NCI-H1048 (cell line): ENCODE results near the gene HM13.
"Not testable (repeated sequence)": the region's sequence is repeated elsewhere in the genome, so short reads cannot be mapped to it uniquely, and the experiment has no call there.

Source experiments
- DNase-seq: peaks from one replicate; lab custom pipeline; 2025; lab: John Stamatoyannopoulos, UW

HM13 gene

DNA sequence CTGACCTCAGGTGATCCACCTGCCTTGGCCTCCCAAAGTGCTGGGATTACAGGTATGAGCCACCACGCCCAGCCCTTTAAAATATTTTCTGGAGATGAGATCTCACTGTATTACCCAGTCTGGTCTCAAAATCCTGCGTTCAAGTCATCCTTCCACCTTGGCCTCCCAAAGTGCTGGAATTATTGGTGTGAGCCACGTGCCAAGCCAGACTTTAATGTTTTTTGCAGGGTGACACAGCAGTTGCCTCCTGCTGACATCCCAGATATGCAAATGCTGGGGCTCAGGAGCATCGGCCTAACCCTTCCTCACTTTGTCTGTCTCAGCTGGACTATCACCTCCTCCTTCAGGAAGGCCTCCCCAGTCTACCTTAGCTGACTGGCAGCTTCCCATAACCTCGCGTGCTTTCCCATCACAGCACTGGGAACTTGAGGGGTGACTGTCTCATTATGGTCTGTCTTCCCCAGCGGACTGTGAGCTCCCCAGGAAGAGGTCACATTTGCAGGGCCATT, 76.5 kb downstream of the HM13 start:
- no peak for DNase-seq

GRCh38 chr20:31593221-31594001, 79.2 kb downstream of the HM13 start:
- no peak for DNase-seq

DNA sequence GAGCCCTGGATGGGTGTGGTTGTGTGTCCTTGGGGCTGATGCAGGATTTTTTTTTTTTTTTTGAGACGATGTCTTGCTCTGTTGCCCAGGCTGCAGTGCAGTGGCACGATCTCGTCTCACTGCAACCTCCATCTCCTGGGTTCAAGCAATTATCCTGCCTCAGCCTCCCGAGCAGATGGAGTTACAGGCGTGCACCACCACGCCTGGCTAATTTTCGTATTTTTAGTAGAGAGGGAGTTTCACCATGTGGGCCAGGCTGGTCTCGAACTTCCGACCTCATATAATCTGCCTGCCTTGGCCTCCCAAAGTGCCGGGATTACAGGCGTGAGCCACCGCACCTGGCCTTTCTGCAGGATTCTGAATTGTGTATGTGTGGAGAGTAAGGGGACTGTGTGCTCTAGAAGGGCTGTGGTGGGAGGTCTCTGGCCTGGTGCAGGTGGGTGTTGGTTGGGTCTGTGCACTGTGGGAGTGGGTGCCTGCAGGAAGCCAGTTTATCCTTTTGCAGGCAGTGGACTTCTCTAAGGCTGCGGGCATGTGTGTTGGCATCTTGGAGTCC, 79.8 kb downstream of the HM13 start:
- DNase-seq, result no peak

DNA sequence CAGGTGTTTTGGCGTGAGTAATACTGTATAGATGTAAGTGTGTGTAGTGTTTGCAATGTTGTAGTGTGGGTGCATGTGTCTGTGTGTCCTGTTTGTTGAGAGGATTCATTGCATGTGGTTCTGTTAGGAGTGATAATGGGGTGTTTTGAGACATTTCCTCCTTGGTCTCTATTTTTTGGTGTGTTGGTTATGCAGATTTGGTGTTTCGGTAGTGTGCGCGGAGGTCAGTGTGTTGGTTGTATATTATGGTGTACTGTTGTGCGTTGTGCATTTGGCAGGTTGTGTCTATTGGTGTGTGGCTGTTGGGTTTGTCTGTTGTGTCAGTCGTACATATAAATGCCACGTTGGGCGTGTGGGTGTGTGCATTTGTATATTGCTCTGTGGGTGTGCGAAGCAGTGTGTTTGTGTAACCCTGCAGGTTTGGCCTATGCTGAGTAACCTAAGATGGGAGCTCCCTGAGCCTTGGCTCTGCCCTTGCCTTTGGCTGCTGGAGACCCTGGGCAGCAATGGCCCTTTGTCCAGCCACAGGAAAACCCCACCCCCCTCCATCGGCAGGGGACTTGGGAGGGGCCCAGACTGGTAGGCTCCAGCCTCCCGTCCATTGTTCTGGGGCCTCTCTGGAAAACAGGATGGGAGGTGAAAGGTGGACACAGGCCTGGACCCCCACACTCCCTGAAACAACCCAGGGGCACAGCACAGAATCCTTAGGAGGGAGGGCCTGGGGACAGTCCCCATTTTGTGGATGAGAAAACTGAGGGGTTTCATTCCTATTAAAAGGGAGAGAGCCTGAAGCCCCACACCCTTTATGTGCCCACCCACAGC, 80.5 kb downstream of the HM13 start:
- DNase-seq, result no peak

- no peak for DNase-seq
Observed at GRCh38 chr20:31595380-31595653, 81.1 kb downstream of the HM13 start.

DNA sequence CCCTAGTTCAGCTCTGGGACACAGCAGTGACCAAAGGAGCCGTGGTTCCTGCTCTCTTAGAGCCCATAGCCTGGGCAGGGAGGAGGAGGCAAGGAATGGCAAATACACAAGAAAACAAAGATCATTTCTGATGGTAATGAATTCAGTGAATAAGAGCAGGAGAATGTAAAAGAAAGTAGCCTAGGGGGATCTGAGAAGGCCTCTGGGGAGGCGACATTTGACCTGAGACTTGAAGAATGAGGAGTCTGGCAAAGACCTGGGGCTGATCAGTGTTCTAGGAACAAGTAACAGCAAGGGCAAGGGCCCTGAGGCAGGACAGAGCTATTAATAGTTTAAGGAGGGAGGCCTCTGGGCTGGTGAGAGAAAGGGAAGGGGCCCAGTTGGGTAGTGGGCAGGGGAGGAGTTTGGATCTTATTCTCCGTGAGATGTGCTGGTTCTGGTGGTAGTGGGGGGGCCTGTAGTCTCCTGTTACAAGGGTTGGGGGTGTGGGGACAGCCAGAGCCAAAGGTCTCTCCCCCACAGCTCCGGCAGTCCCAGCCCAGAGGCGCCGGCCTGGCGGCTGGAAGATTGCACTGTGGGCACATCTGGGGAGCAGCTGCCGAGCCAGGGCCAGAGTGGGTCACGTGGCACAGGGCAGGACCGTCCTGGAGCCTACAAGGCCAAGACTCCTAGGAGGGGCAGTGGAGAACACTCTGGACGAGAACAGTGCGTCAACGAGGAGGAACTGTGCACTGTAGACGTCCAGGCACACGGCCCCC, 81.6 kb downstream of the HM13 start:
- no peak for DNase-seq

- not testable (repeated sequence) for DNase-seq
Observed at GRCh38 chr20:31596412-31596715, 82.1 kb downstream of the HM13 start.

DNA sequence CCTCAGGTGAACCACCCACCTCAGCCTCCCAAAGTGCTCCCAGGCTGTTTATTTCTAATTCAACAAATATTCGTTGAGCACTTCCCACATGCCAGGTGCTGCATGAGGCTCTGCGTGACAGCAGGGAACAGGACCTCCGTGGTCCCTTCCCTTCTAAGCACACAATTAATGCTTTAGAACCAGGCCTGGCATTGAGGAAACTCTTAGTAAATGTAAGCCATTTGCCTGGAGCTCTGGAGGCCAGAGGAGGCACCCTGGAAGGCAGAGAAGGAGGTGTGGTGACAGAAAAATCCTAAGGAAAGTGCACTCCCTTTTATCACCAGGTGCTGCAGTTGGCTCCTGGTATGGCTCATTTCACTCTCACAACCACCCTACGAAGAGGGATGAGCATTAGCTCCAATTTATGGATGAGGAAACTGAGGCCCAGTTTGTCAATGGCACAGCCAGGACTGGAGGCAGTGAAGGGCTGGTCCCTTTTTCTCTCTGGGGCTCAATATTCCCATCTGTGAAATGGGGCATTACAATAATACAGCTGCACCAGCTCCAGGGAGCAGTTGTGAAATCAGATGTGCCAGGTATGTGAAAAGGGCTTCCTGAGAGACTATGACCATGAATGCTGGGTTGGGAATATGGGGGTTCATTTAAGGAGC, 82.7 kb downstream of the HM13 start:
- no peak for DNase-seq

- no peak for DNase-seq
Observed at GRCh38 chr20:31597481-31597855, 83.2 kb downstream of the HM13 start.

DNA sequence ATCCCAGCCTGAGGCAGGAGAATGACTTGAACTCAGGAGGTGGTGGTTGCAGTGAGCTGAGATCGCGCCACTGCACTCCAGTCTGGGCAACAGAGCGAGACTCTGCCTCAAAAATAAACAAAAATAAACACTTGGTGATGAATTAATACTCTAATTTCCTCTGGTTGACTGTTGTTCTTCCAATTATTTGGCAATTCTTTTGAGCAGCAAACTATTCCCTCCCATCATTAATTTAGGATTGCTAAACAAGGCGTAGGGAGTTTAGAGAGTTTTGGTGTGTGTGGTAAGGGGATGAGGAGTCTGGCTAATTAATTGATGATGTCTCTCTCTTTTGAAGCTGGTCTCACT, 88.2 kb downstream of the HM13 start:
- no peak for DNase-seq

DNA sequence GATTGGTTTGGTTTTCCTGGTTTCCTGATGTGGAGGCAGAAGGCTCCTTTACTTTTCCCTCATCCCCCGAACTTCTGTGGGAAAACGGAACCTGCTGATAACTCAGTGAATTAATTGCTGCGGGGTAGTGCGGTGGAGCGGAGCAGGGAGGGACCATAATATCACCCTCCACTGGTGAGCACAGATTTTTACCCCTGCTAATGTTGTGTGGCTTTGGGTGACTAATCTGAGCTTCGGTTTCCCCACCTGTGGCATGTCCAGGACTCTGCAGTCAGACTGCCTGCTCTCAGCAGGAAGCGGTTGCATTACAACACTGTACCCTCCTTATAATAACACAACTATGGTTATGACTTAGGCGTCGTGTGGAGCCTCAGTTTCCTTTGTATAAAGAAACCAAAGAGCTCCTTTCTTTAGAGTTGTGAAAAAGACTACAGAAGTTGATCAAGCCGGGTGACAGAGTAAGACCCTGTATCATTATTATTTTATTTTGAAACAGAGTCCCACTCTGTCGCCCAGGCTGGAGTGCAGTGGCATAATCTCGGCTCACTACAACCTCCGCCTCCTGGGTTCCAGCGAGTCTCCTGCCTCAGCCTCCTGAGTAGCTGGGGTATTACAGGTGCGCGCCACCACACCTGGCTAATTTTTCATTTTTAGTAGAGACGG, 88.7 kb downstream of the HM13 start:
- DNase-seq, result no peak

DNA sequence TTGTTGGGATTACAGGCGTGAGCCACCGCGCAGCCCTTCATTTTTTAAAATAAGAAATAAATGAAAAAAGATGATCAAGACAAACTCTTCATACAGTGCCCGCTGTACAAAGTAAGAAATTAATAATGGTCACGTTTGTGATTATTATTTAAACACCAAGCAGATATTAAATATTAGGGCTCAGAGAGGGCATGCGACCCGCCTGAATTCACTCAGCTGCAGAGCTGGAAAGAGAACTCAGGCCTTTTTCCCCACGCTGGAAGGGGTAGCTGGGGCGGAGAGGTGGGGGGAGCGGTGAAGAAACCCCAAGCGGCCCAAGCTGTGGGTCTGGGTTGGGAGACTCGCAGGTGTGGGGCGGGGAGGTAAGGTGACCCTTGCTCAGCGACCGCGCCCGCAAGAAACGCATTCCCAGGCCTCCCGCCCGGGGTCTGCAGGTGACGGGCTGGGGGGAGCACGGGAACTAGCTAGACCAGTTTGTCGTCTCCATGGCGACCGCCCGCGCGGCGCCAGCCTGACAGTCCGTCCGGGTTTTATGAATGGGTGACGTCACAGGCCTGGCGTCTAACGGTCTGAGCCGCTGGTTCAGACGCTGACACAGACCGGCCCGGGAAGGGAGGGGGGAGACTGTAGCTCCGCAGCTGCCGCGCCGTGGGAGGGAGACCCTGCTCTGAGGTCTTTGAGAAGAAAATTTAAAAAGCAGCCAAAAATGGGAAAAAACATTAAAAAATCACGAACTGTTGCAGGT, 89.8 kb downstream of the HM13 start:
- DNase-seq, result peak; percentile 98

DNA sequence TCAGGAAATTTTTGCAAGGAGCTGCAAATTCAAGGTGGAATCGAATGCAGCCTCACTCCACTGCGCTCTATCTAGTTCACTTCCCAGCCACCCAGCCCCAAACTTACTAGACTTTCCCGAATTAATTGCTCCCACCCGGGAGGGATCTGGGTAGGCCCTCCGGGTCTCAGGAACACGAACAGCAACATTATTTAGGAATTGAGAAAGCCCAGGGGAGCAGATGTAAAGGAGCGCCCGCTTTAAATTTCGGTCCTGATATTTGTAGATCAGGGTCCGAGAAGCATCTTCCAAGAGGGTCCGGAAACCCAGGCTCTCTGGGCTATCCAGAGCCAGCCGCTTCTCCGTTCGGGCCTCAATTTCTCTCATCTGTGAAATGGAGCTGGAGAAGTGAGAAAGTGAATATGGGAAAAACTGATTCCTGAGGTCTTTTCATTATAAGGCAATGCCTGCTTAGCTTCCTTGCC, 90.4 kb downstream of the HM13 start:
- no peak for DNase-seq

DNA sequence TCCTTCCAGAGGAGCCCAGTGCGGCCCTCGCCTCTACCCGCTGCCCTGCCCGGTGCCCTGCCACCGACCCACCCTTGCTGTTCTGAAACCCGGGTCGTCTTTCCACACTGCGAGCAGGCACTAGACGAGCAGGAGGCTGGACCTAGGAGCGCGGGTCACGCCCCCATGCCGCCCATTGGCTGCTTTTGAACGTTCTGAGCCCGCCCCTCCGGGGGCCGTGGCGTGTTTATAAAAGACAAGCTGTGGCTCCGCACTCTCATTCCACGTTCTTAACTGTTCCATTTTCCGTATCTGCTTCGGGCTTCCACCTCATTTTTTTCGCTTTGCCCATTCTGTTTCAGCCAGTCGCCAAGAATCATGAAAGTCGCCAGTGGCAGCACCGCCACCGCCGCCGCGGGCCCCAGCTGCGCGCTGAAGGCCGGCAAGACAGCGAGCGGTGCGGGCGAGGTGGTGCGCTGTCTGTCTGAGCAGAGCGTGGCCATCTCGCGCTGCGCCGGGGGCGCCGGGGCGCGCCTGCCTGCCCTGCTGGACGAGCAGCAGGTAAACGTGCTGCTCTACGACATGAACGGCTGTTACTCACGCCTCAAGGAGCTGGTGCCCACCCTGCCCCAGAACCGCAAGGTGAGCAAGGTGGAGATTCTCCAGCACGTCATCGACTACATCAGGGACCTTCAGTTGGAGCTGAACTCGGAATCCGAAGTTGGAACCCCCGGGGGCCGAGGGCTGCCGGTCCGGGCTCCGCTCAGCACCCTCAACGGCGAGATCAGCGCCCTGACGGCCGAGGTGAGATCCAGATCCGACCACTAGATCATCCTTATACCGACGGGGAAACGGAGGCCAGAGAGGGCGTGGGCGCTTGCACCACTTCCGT, 91.0 kb downstream of the HM13 start, which contains the start of gene ID1:
Gene ID1, plus strand, starts transcription at position 259 of the 871 bp plus-strand sequence. Its CDS starts 99 bp downstream, at position 358.
- DNase-seq, result peak; percentile 82

- no peak for DNase-seq
Observed at GRCh38 chr20:31605902-31606803, 91.9 kb downstream of the HM13 start.

- no peak for DNase-seq
Observed at GRCh38 chr20:31606804-31607639, 92.8 kb downstream of the HM13 start.

GRCh38 chr20:31607640-31608250, 93.5 kb downstream of the HM13 start:
- no peak for DNase-seq
